ENCODE data around the gene GALNS.

- no peak for TF ChIP-seq MAX (IDR thresholded peaks at IDR 0.05)
- no peak for TF ChIP-seq SP1 (IDR thresholded peaks at IDR 0.05)
- TF ChIP-seq FOXA2 (IDR thresholded peaks at IDR 0.05) = no peak
- no peak for TF ChIP-seq CTCF (IDR thresholded peaks at IDR 0.05; ENCODE audit: low read depth, low read length, missing input control)
- no peak for TF ChIP-seq RAD21 (IDR thresholded peaks at IDR 0.05)
- TF ChIP-seq NR2F2 (IDR thresholded peaks at IDR 0.05) = no peak
These were observed 14.6 kb upstream of the GALNS start for GRCh38 chr16:88871349-88871702.
